KMS-11 (cell line): ENCODE measurements around the gene ESD.

ENCODE experiments used
- H2AFZ ChIP-seq: fragments of 200-600 bp; sonication (generic); 2 replicates; pipeline ENCODE4 v1.6.1; 2016; ENCODE audit warnings: antibody characterized with exemption, mixed run types, low read depth
- H3K27ac ChIP-seq: fragments of 200-600 bp; sonication (generic); 2 replicates; pipeline ENCODE4 v1.6.1; 2016; ENCODE audit warnings: mild to moderate bottlenecking, mixed run types
- H3K27me3 ChIP-seq: fragments of 200-600 bp; sonication (generic); 2 replicates; pipeline ENCODE4 v1.6.1; 2017; ENCODE audit warnings: mild to moderate bottlenecking, low read depth, mixed run types, moderate library complexity; ENCODE audit not compliant: insufficient read depth
- H3K36me3 ChIP-seq: fragments of 200-600 bp; sonication (generic); 2 replicates; pipeline ENCODE4 v1.6.1; 2017; ENCODE audit warnings: mild to moderate bottlenecking, mixed run types; ENCODE audit not compliant: insufficient read depth
- H3K4me1 ChIP-seq: fragments of 200-600 bp; sonication (generic); 2 replicates; pipeline ENCODE4 v1.6.1; 2016; ENCODE audit warnings: mild to moderate bottlenecking, low read depth, mixed run types; ENCODE audit not compliant: poor library complexity, severe bottlenecking
- H3K4me2 ChIP-seq: fragments of 200-600 bp; sonication (generic); 2 replicates; pipeline ENCODE4 v1.7.0; 2016; ENCODE audit warnings: mild to moderate bottlenecking, mixed run types
- H3K4me3 ChIP-seq: fragments of 200-600 bp; sonication (generic); IDR thresholded peaks from 2 replicates; pipeline ENCODE4 v1.6.1; 2017; ENCODE audit warnings: low read depth, low read length, mixed read lengths; ENCODE audit not compliant: insufficient read depth
- H3K79me2 ChIP-seq: fragments of 200-600 bp; sonication (generic); 2 replicates; pipeline ENCODE4 v1.6.1; 2016; ENCODE audit warnings: low read depth, mixed run types; ENCODE audit not compliant: insufficient read depth
- H3K9ac ChIP-seq: fragments of 200-600 bp; sonication (generic); 2 replicates; pipeline ENCODE4 v1.6.1; 2016; ENCODE audit warnings: mild to moderate bottlenecking, mixed run types
- H4K20me1 ChIP-seq: fragments of 200-600 bp; sonication (generic); 2 replicates; pipeline ENCODE4 v1.6.1; 2016; ENCODE audit warnings: mild to moderate bottlenecking, mixed run types; ENCODE audit not compliant: insufficient read depth
- TF ChIP-seq, protein P1 (sequence below): fragments of 200-600 bp; sonication (generic); conservative IDR thresholded peaks from 2 replicates; pipeline ENCODE4 v1.6.1; 2017; ENCODE audit warnings: low read depth, mild to moderate bottlenecking, antibody characterized with exemption, low read length, moderate library complexity, mixed read lengths

Gene ESD

DNA sequence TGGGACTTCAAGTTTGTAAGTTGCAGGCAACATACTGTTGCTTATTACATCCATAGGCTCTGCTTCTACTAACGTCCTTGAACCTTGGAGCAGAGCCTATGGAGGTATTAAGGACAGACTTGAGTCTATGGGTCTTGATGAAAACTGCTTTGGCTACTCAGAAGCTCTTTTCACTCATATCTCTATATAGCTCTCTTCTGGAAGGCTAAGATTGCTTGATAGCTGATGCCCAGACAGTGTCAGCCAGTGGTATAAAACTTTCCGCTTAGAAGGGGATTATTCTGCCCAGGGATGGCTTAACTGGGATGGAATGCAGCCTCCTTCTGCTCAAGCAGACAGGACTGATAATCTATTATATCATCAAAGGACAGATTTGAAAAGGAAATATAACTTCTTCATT is 25.6 kb upstream of the ESD start:
- TF ChIP-seq, protein P1, sequence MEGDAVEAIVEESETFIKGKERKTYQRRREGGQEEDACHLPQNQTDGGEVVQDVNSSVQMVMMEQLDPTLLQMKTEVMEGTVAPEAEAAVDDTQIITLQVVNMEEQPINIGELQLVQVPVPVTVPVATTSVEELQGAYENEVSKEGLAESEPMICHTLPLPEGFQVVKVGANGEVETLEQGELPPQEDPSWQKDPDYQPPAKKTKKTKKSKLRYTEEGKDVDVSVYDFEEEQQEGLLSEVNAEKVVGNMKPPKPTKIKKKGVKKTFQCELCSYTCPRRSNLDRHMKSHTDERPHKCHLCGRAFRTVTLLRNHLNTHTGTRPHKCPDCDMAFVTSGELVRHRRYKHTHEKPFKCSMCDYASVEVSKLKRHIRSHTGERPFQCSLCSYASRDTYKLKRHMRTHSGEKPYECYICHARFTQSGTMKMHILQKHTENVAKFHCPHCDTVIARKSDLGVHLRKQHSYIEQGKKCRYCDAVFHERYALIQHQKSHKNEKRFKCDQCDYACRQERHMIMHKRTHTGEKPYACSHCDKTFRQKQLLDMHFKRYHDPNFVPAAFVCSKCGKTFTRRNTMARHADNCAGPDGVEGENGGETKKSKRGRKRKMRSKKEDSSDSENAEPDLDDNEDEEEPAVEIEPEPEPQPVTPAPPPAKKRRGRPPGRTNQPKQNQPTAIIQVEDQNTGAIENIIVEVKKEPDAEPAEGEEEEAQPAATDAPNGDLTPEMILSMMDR = no peak
- Histone ChIP-seq H3K4me3 (no peak overlapping the region), H2AFZ (no peak overlapping the region), H3K9ac (no peak overlapping the region), H3K36me3 (no peaks in the 10 kb centered on the region), H3K27me3 (no peaks in the 10 kb centered on the region), H4K20me1 (no peaks in the 10 kb centered on the region), H3K4me1 (no peaks in the 10 kb centered on the region), H3K4me2 (no peak overlapping the region), H3K27ac (no peak overlapping the region), H3K79me2 (no peaks in the 10 kb centered on the region)

DNA sequence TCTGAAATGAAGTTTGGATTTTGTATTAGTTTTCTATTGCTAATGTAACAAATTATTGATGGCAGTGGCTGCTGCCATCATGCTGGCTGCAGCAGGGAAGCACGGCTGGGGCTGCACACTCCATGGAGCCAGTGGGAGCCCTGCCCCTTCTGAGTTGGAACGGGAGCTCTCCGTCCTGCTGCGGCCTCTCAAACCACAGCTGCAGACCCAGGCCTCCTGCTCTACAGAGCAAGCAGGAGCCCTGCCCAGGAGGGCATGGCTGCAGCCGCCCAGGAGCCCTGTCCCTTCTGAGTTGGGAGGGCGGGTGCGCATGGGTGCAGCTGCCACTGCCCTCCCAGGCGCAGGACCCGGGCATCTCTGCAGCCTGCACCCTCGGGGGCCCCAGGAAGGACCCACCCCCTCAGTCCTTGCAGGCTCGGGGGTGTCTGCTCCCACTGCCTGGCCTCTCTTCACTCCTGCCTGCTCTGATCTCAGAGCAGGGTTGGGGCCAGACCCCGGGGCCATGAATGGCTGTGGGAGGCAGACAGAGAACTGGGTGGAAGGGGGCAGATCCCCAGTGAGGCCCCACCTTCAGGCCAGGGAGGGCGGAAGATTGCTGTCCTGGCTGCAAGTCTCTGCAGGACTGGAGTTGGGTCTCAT is 21.0 kb upstream of the ESD start:
- H3K79me2 ChIP-seq = no peaks in the 10 kb centered on the region
- H4K20me1 ChIP-seq = no peaks in the 10 kb centered on the region
- H3K27ac ChIP-seq = no peak overlapping the region
- TF ChIP-seq, protein P1 = no peak
- H3K27me3 ChIP-seq = no peaks in the 10 kb centered on the region
- H3K9ac ChIP-seq = no peak overlapping the region
- no peak overlapping the region for H2AFZ ChIP-seq
- H3K4me2 ChIP-seq = no peak overlapping the region
- no peaks in the 10 kb centered on the region for H3K36me3 ChIP-seq
- H3K4me3 ChIP-seq = no peak overlapping the region
- no peaks in the 10 kb centered on the region for H3K4me1 ChIP-seq

DNA sequence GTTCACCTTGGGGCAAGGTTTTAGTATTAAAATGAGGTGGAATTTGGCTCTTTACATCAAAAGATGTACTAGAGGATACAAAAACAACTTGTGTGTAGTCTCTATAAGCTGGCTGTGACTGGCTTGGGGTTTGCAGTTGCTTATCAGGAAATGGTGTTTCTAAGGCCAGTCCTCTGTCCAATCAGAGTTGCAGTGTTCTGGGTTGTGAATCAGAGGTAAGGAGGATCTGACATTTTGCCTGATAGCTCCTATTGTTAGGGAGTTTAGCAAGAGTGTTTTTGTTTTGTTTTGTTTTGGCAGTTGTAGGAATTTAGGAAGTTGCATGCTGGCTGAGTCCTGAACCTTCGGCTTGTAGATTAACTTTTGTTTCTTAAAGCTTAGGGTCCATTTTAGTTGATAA is 20.1 kb upstream of the ESD start:
- no peaks in the 10 kb centered on the region for H3K4me1 ChIP-seq
- no peaks in the 10 kb centered on the region for H3K79me2 ChIP-seq
- no peaks in the 10 kb centered on the region for H3K36me3 ChIP-seq
- no peak overlapping the region for H3K4me3 ChIP-seq
- H3K9ac ChIP-seq = no peak overlapping the region
- H2AFZ ChIP-seq = no peak overlapping the region
- no peak overlapping the region for H3K27ac ChIP-seq
- H3K4me2 ChIP-seq = no peak overlapping the region
- no peaks in the 10 kb centered on the region for H3K27me3 ChIP-seq
- H4K20me1 ChIP-seq = no peaks in the 10 kb centered on the region
- TF ChIP-seq, protein P1 = no peak

DNA sequence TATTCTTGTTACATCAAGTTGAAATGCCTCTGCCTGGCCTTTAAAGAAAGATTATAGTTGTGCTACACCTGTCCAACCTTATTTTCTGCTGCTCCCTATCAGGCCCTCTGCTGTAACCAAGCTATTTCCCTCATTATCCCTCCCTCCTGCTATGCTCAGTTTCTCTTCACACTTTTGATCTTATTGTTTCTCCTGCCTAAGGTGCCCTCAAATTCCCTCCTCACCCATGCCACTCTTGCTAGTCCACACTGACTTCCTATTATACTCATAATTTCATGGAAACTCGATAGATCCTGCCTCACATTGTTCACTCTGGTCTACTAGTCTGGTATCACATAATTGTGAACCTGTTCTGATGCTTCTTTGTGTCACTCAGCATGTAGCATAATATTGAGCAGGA is 19.4 kb upstream of the ESD start:
- no peaks in the 10 kb centered on the region for H3K27me3 ChIP-seq
- H3K36me3 ChIP-seq = no peaks in the 10 kb centered on the region
- no peak overlapping the region for H3K4me2 ChIP-seq
- no peak overlapping the region for H3K9ac ChIP-seq
- H3K27ac ChIP-seq = no peak overlapping the region
- TF ChIP-seq, protein P1 = no peak
- H2AFZ ChIP-seq = no peak overlapping the region
- H4K20me1 ChIP-seq = no peaks in the 10 kb centered on the region
- no peaks in the 10 kb centered on the region for H3K4me1 ChIP-seq
- no peak overlapping the region for H3K4me3 ChIP-seq
- H3K79me2 ChIP-seq = no peaks in the 10 kb centered on the region
